COLO668 (cell line): ENCODE results near the gene TPRX2.
A peak's percentile ranks its signal among the peaks of the same experiment; 100 is the strongest.
"Not testable (repeated sequence)": the region's sequence is repeated elsewhere in the genome, so short reads cannot be mapped to it uniquely, and the experiment has no call there.

Source experiments
- DNase-seq: peaks from one replicate; lab custom pipeline; 2025; ENCODE audit not compliant: unreplicated experiment; lab: John Stamatoyannopoulos, UW

The TPRX2 gene, protein sequence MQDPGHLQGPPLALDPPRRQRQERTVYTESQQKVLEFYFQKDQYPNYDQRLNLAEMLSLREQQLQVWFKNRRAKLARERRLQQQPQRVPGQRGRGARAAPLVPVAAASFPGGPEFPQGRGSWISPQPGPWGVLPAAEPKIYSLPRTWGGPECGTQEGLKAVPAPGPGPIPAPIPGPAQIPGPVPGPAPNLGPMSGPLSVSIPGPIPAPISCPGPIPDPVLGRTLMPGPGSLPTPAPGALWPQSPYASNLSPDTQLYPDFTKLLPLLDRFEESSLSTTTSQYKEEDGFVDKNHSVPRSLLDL

DNA sequence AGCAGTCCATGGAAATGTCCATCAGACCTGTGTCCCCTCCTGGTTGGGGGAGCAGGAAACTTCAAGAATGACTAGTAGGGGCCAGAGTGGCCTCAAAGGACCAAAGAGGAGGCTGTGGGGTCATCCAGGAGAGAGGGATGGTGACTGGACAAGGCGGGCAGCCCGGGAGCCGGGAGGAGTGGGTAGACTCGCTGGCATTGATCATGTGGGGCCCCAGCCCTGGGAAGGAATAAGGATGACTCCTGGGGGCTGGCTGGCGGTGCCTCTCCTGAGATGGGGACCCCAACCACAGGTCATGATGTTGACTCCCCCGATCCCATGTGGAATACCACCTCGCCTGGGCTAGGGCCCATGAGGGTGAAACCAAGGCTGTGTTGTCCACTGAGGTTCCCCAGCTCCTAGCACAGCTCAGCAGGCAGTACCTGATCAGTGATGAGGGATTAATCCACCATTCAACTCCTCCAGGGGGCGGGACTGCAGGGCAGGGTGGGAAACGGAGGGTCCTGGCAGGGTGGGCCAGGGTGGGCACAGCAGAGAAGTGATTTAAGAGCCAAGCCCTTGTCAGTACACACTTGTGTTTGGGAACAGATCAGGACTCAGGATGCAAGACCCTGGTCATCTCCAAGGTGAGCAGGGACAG is at the start of gene TPRX2:
Gene TPRX2 (plus strand): TSS at position 590 of the 640 bp plus-strand sequence. CDS start 12 bp downstream, at position 602.
- DNase-seq, result not testable (repeated sequence)

DNA sequence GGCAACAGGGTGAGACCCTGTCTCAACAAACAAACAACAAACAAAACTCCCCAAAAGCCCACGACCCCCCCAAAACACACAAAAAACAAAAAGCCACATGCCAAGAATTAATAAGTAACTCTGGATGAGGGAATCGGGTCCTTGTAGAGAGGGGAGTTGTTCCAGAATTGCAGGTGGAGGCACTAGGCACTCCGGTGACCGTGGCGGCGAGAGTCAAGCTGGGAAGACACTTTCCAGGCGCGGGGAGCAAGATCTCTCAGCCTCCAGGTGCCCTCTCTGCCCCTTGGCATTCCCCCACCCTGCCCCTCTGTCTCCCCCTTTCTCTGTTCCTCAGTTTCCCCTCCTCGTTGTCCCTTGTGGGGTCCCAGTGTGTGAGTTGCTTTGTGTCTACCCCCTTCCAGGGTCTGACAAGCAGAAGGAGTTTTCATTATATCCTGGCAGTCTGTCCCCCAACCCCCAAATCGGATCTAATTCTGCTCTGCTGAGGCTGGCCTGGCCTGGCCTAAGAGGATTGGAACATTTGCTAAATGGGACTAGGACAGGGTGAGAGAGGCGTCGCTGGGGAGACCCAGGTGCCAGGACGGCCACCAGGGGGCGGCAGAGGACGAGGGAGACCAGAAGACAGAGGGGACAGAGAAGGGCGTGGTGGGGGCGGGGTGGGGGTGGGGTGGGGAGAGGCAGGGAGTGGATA is 45.6 kb upstream of the TPRX2 start:
- peak; percentile 65 for DNase-seq

DNA sequence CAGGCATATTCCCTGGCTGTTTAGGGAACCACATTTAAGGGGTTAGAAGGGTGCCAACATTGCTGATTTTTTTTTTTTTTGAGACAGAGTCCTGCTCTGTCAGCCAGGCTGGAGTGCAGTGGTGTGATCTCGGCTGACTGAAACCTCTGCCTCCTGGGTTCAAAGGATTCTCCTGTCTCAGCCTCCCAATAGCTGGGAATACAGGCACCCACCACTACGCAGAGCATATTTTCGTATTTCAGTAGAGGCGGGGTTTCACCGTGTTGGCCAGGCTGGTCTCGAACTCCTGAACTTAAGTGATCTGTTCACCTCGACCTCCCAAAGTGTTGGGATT is 45.1 kb upstream of the TPRX2 start:
- DNase-seq, result no peak

DNA sequence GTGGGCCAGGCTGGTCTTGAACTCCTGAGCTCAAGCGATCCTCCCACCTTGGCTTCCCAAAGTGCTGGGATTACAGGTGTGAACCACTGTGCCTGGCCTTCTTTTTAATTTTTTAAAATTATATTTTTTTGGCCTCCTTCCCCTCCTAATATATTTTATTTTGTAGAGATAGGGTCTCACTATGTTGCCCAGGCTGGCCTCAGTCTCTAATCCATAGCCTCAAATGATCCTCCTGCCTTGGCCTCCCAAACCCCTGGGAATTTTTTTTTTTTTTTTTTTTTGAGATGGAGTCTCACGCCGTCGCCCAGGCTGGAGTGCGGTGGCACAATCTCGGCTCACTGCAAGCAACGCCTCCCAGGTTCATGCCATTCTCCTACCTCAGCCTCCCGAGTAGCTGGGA is 42.8 kb upstream of the TPRX2 start:
- DNase-seq, result not testable (repeated sequence)

DNA sequence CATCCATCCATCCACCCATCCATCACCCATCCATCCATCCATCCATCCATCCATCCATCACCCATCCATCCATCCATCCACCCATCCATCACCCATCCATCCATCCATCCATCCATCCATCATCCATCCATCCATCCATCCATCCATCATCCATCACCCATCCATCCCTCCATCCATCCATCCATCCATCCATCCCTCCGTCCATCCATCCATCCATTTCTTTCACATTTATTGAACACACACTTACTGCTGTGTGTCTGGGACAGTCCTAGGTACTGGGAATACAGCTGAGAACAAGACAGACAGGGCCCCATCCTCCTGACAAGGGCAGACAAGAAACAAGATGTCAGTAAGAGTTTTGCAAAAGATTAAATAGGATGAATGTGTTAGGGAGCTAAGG is 40.8 kb upstream of the TPRX2 start:
- DNase-seq, result not testable (repeated sequence)

DNA sequence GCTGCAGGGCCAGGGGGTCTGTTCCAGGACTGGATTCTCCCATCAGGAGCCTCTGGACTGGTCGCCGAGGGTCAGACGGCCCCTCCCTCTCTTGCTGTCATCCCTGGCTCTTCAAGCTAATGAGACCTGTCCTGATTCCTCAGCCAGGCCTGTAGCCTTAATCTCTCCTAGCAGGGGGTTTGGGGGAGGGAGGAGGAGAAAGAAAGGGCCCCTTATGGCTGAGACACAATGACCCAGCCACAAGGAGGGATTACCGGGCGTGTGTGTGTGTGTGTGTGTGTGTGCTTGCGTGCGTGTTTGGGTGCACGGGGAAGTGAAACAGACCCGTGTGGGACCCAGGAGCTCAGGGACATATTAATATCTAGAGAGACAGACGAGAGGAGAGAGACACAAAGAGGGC is 39.2 kb upstream of the TPRX2 start:
- no peak for DNase-seq

DNA sequence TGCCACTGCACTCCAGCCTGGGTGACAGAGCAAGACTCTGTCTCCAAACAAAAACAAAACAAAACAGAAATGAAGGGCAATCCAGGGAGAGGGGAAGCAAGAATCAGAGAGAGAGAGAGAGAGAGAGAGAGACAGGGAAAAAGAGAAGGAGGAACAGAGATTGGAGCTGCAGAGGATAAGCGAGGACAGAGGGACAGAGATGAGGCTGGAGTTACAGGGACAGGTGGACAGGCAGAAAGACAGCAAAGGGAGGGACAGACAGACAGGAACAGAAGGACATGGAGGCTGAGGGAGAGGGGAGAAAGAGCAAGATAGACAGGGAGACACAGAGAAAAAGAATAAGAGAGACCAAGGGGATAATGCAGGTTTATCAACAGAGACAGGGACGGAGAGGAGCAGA is 38.6 kb upstream of the TPRX2 start:
- no peak for DNase-seq

DNA sequence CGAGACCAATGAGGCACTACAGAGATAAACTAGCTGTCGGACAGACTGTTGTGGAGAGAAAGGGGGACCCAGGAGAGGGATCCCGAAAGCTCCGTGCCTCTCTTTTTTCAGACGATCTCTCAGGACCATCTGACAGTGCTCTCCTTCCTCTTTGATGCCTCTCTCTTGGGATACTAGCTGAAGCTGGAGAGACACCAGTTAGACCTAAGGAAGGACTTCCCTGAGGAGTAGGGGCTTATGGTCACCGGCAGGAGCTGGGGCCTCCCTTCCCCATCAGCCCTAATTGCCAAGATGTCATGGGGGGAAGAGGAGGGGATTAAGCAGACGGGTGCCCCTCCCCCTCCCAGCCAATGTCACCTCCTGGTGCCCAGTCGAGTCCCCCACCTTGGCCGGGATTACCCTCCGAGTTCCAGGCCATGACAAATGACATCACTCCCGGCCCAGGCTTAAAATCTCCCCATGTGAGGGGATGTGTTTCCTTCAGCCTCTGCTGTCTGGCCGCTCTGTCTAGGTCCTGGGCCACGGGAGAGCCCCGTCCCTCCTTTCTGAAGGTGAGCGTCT is 37.5 kb upstream of the TPRX2 start, which contains the start of gene CRX:
Gene CRX (plus strand): TSS at position 478 of the 561 bp plus-strand sequence. CDS start 12,507 bp downstream, outside the sequence.
- no peak for DNase-seq

DNA sequence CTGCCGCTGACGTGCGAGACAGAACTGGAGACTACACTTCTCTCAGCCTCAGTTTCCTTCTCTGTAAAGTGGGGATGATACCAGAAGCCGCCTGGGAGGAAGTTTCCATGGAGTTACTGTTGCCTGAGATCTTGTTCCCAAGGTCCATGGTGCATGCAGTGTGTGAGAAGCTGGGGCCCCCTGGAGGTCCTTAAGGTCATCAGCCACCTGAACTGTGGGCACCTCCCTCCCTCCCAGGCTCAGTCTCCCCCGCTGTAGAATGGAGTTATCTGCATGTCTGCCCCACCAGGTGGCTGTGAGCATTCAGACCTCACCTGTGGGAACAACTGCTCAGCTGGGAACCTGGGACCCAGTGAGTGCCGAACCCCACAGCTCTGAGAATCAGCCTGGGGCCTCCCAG is 34.6 kb upstream of the TPRX2 start:
- DNase-seq, result no peak

DNA sequence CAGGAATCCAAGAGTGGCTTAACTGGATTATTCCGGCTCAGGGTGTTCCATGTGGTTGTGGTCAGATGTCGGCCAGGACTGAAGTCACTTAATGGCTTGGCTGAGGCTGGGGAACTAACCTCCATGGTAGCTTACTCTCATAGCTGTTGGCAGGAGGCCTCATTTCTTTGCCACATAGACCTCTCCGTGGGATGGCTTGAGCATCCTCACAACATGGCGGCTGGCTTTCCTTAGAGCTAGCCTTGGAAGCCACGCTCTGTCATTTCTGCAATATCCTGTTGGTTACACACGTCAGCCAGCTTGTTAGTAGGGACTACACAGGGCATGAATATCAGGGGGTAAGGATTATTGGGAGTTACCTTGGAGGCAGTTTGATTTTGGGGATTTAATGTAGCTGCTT is 32.2 kb upstream of the TPRX2 start:
- no peak for DNase-seq

DNA sequence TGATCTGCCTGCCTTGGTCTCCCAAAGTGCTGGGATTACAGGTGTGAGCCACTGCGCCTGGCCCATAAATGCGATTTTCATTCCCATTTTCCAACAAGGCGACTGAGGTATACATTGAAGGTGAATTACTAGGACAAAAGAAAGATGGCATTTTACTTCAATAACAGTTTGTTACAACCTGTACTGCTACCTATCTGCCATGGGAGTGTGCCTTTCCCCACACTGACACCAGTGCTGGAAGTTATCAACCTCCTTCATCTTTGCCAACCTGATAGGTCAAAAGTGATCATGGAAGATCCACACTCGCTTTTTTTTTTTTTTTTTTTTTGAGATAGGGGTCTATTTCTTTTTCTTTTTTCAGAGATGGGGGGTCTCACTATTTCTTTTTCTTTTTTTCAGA is 26.3 kb upstream of the TPRX2 start:
- DNase-seq, result no peak

DNA sequence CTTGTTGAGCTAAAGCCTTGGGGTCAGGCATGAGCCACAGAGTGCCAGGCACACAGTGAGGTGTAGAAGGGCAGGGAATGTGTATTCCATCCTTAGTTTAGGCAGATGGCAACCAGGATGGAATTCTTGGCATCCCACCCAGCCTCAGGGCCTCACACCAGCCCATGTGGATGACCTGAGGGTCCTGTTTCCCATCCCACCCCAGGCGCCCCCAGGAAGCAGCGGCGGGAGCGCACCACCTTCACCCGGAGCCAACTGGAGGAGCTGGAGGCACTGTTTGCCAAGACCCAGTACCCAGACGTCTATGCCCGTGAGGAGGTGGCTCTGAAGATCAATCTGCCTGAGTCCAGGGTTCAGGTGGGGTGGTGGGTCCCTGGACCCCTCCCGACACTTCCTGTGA is 23.0 kb upstream of the TPRX2 start:
- DNase-seq, result no peak

DNA sequence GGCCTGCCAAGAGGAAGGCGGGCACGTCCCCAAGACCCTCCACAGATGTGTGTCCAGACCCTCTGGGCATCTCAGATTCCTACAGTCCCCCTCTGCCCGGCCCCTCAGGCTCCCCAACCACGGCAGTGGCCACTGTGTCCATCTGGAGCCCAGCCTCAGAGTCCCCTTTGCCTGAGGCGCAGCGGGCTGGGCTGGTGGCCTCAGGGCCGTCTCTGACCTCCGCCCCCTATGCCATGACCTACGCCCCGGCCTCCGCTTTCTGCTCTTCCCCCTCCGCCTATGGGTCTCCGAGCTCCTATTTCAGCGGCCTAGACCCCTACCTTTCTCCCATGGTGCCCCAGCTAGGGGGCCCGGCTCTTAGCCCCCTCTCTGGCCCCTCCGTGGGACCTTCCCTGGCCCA is 19.6 kb upstream of the TPRX2 start:
- no peak for DNase-seq

DNA sequence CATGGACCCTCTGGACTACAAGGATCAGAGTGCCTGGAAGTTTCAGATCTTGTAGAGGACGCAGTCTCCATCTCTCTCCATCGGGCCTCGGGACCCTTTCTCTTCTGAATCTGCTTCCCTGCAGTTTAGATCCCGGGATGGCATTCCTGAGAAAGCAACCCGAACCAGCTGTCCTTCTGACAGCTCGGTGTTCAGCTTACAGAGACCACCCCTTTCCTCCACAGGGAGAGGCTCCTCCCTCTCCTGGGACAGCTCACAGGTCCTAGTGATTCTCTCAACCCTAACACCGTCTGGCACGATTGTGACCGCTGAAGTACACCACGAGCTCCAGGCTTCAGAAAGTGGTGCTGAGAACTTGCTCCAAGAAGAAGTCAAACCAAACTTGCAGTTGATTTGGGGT is 19.1 kb upstream of the TPRX2 start:
- DNase-seq, result no peak

DNA sequence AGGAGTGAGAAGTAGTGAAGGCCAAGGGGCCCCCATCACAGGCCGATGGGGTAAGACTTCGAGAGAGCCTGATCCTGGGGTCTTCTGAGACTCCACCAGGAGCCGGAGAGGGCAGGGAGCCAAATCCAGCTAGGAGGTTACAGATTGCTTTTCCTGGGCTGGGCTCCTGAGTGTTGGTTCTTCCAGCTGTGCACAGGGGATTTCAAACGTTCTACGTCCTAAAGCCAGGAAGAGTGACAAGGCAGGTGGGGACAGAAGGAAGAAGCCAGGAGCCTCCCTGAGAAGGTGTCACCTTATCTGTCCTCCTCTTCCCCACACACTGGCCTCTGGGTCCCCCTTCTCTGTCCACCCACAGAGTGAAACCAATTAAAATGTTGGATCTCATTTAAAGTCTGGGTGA is 16.1 kb upstream of the TPRX2 start:
- DNase-seq, result no peak

DNA sequence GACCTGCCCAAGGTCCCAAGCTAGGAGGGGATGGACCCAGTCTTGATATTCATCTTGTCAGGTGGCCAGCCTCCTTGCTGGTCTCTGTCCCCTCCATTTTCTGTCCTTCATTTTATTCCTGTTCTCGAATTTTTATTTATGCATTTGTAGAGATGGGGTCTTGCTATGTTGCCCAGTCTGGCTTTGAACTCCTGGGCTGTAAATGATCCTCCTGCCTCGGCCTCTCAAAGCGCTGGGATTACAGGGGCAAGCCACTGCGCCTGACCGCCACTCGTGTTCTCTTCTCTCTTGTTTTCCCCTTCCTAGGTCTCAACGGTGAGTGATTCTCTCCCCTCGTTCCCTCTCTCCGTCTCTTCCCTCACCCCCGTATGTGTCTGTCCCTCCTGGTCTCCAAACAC is 10.6 kb upstream of the TPRX2 start:
- no peak for DNase-seq

DNA sequence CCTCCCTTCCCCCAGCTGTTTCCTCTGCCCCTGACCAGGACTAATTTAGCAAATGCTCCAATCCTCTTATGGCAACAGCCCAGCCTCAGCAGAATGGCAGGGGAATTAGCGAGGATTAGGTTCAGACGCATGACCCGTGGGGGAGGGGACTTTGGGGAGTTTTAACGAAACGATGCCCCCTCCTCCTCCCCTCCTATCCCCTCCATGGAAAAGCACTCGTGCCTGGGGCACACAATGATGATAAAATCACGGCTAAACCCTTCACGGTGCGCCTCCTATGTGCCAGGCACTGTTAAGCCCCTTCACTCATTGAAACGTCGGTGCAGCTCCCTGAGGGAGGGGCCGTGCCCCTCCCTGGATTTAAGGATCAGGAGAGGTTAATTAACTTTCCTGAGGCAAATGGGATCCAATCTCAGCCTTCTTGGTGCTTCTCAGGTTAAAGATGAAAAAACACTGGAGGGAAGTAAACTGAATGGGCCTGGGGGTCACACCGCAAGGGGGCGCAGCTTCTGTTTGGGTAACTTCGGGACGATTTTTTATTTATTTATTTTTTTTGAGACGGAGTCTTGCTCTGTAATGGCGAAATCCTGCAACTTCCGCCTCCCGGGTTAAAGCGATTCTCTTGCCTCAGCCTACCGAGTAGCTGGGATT is 10.1 kb upstream of the TPRX2 start:
- no peak for DNase-seq

DNA sequence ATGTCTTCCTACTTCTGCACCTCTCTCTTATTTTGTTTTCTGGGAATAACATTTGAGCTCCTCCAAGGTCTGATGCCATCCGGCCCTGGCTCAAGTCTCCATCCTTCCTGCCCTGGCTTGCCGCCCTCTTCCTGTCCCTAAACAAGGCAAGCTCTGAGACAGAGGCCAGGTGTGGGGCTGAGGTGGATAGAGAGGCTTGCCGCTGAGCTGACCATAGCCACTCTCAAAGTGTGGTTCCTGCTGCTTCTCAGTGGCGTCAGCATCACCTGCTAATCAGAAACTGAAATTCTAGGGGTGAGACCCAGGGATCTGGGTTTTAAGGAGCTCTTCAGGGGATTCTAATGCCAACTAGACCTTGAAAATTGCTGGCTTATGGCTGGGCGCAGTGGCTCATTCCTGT is 6.0 kb upstream of the TPRX2 start:
- DNase-seq, result no peak

DNA sequence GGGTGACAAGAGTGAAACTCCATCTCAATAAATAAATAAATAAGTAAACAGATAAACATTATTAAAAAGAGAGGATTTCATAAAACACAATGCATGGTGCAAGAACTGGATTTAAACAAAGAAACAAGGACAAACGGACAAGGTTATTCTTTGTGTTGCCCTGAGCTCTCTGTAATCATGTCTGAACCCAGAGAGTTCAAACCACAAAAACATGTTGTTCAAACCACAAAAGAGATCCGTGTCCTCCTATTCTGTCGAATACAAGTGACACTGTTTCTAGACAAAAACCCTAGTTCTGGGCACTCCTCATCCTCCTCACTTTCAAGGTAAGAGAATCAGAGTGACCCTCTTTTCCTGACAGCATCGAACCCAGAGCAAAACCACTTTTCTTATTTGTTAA is 4.6 kb upstream of the TPRX2 start:
- DNase-seq, result no peak

DNA sequence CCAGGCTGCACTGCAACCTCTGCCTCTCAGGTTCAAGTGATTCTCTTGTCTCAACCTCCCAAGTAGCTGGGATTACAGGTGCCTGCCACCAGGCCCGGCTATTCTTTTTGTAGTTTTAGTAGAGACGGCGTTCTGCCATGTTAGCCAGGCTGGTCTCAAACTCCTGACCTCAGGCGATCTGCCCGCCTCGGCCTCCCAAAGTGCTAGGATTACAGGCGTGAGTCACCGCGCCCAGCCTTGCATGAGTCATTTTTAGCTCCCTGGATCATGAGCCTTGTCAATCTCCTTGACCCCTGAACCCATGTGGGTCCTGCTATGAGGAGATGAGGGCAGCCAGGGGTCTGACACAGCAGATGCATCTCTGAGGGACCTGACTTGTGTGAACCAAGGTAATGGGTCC is 804 bp upstream of the TPRX2 start:
- DNase-seq, result not testable (repeated sequence)

DNA sequence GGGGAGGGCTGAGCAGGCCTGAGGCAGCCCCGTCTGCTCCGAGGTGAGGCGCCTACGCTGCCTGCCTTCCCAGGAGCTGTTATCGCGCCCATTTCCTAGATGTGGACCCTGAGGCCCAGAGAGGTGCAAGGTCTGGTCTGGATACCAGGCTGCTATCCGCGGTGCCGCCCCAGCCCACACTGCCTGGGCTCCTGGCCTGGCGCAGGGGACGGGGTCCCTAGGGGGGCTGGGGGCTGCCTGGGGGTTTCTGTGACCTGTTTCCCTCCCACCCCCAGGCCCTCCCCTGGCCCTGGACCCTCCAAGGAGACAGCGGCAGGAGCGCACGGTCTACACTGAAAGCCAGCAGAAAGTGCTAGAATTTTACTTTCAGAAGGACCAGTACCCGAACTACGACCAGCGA is 803 bp downstream of the TPRX2 start:
- DNase-seq, result not testable (repeated sequence)
